OCI-LY3 (cell line): Measurements from ENCODE around the gene RARG.

Experiments used
- H2AFZ ChIP-seq: fragments of 200-600, 300-600 bp; shearing (Covaris generic); 2 replicates; pipeline ENCODE4 v1.6.0; 2014; ENCODE audit warnings: antibody characterized with exemption, low read depth, low read length
- H3K27ac ChIP-seq: fragments of 200-600, 300-600 bp; sonication (generic); 2 replicates; pipeline ENCODE4 v1.5.1; 2014; ENCODE audit warnings: mild to moderate bottlenecking, low read length, moderate library complexity, mixed read lengths
- H3K27me3 ChIP-seq: fragments of 200-600, 300-600 bp; sonication (generic); 2 replicates; pipeline ENCODE4 v1.6.1; 2014; ENCODE audit warnings: low read depth, low read length, mixed read lengths
- H3K36me3 ChIP-seq: fragments of 200-600, 300-600 bp; sonication (generic); replicated peaks from 2 replicates; pipeline ENCODE3; 2014; ENCODE audit warnings: low read depth, low read length, mixed read lengths
- H3K4me1 ChIP-seq: fragments of 300-600, 200-600 bp; sonication (generic); 2 replicates; pipeline ENCODE4 v1.6.1; 2014; ENCODE audit warnings: low read length, mixed read lengths
- H3K4me2 ChIP-seq: fragments of 200-600, 300-600 bp; sonication (generic); 2 replicates; pipeline ENCODE4 v1.6.1; 2014; ENCODE audit warnings: low read length, mixed read lengths
- H3K4me3 ChIP-seq: fragments of 300-600, 200-600 bp; sonication (generic); 2 replicates; pipeline ENCODE4 v1.5.1; 2014; ENCODE audit warnings: antibody characterized with exemption, mild to moderate bottlenecking, low read length, moderate library complexity
- H3K79me2 ChIP-seq: fragments of 300-600, 200-600 bp; shearing (Covaris generic); 2 replicates; pipeline ENCODE4 v1.6.1; 2014; ENCODE audit warnings: mild to moderate bottlenecking, low read length, mixed read lengths
- H3K9ac ChIP-seq: fragments of 300-600, 200-600 bp; shearing (Covaris generic); 2 replicates; pipeline ENCODE4 v1.6.0; 2014; ENCODE audit warnings: mild to moderate bottlenecking, low read length, moderate library complexity
- H3K9me3 ChIP-seq: fragments of 200-600, 300-600 bp; shearing (Covaris generic); 2 replicates; pipeline ENCODE4 v1.6.1; 2014; ENCODE audit warnings: low read length, mixed read lengths; ENCODE audit not compliant: insufficient read depth
- H4K20me1 ChIP-seq: fragments of 200-600, 300-600 bp; sonication (generic); 2 replicates; pipeline ENCODE4 v1.6.1; 2016; ENCODE audit warnings: low read length, mixed read lengths; ENCODE audit not compliant: insufficient read depth
- CTCF ChIP-seq: fragments of 200-600, 300-600 bp; sonication (generic); IDR thresholded peaks from 2 replicates; pipeline ENCODE4 v1.5.1; 2014; ENCODE audit warnings: antibody characterized with exemption, low read length, low read depth
- EZH2phosphoT487 ChIP-seq: fragments of 200-600 bp; shearing (Covaris generic); IDR thresholded peaks from 2 replicates; pipeline ENCODE4 v1.6.1; 2018; ENCODE audit warnings: antibody characterized with exemption, mixed run types, low read depth

The RARG gene

GRCh38 chr12:53252349-53252916, 20.4 kb upstream of the RARG start:
- Histone ChIP-seq H3K9ac (peak overlapping the region; percentile 75), H3K4me2 (peak overlapping the region; percentile 93), H3K4me1 (peaks cover 29% of the 10 kb centered on the region), H3K79me2 (peaks cover 19% of the 10 kb centered on the region), H3K36me3 (peaks cover 2% of the 10 kb centered on the region), H3K27ac (peak overlapping the region; percentile 16; the same call in 1 of the 2 replicates), H3K4me3 (peak overlapping the region; percentile 86), H4K20me1 (no peaks in the 10 kb centered on the region), H2AFZ (no peak overlapping the region; the same call in 1 of the 2 replicates), H3K27me3 (no peaks in the 10 kb centered on the region), H3K9me3 (no peaks in the 10 kb centered on the region)
- TF ChIP-seq EZH2phosphoT487 (no peak), CTCF (no peak; the same call in 1 of the 2 replicates)

- H2AFZ ChIP-seq, result peak overlapping the region; percentile 70; the same call in 1 of the 2 replicates
- H3K4me2 ChIP-seq, result peak overlapping the region; percentile 93
- peaks cover 19% of the 10 kb centered on the region for H3K79me2 ChIP-seq
- no peaks in the 10 kb centered on the region for H4K20me1 ChIP-seq
- no peaks in the 10 kb centered on the region for H3K27me3 ChIP-seq
- TF ChIP-seq CTCF (peak; percentile 66), EZH2phosphoT487 (no peak)
- peaks cover 28% of the 10 kb centered on the region for H3K4me1 ChIP-seq
- peak overlapping the region; percentile 16; the same call in 1 of the 2 replicates for H3K27ac ChIP-seq
- H3K9ac ChIP-seq, result peak overlapping the region; percentile 75
- peaks cover 2% of the 10 kb centered on the region for H3K36me3 ChIP-seq
- no peaks in the 10 kb centered on the region for H3K9me3 ChIP-seq
- peak overlapping the region; percentile 86 for H3K4me3 ChIP-seq
These were observed 19.7 kb upstream of the RARG start for GRCh38 chr12:53251477-53252348.

- no peaks in the 10 kb centered on the region for H3K9me3 ChIP-seq
- no peak overlapping the region for H3K4me2 ChIP-seq
- H3K9ac ChIP-seq, result no peak overlapping the region
- no peak overlapping the region for H3K27ac ChIP-seq
- H3K4me3 ChIP-seq, result no peak overlapping the region
- peaks cover 12% of the 10 kb centered on the region; the same call in 1 of the 2 replicates for H3K27me3 ChIP-seq
- H2AFZ ChIP-seq, result no peak overlapping the region
- no peak for TF ChIP-seq CTCF
- TF ChIP-seq EZH2phosphoT487, result no peak
- H3K4me1 ChIP-seq, result peaks cover 13% of the 10 kb centered on the region
- H3K79me2 ChIP-seq, result no peaks in the 10 kb centered on the region
- no peaks in the 10 kb centered on the region for H3K36me3 ChIP-seq
- H4K20me1 ChIP-seq, result no peaks in the 10 kb centered on the region
These were observed 13.3 kb upstream of the RARG start for GRCh38 chr12:53245286-53245685.

- Histone ChIP-seq H3K4me3 (peak overlapping the region; percentile 40; the same call in 1 of the 2 replicates), H2AFZ (peak overlapping the region; percentile 81; the same call in 1 of the 2 replicates), H3K27ac (no peak overlapping the region), H3K4me1 (peaks cover 13% of the 10 kb centered on the region), H3K79me2 (no peaks in the 10 kb centered on the region), H3K36me3 (no peaks in the 10 kb centered on the region), H4K20me1 (no peaks in the 10 kb centered on the region), H3K9me3 (no peaks in the 10 kb centered on the region), H3K4me2 (peak overlapping the region; percentile 77), H3K9ac (no peak overlapping the region), H3K27me3 (peaks cover 17% of the 10 kb centered on the region; the same call in 1 of the 2 replicates)
- TF ChIP-seq CTCF (no peak), EZH2phosphoT487 (no peak)
These were observed 12.3 kb upstream of the RARG start for GRCh38 chr12:53244337-53244736.
